Measurements from ENCODE around the gene TADA2B.

Gene TADA2B

GRCh38 chr4:7024336-7024890 is 18.8 kb upstream of the TADA2B start:
- Mint-ChIP-seq H3K9me3 (no peaks in the 10 kb centered on the region), H3K36me3 (ENCODE audit: low read depth) (peaks cover 29% of the 10 kb centered on the region), H3K4me3 (no peak overlapping the region), H3K27me3 (ENCODE audit: low read depth) (no peaks in the 10 kb centered on the region), H3K4me1 (ENCODE audit: low read depth) (peaks cover 14% of the 10 kb centered on the region), H3K27ac (no peak overlapping the region)

GRCh38 chr4:7025040-7025602 is 18.1 kb upstream of the TADA2B start:
- peaks cover 33% of the 10 kb centered on the region for H3K36me3 Mint-ChIP-seq (ENCODE audit: low read depth)

GRCh38 chr4:7026107-7026506 is 17.1 kb upstream of the TADA2B start:
- H3K4me1 Mint-ChIP-seq (ENCODE audit: low read depth): peaks cover 12% of the 10 kb centered on the region
- H3K4me3 Mint-ChIP-seq: no peak overlapping the region
- no peak overlapping the region for H3K27ac Mint-ChIP-seq
- H3K36me3 Mint-ChIP-seq (ENCODE audit: low read depth): peaks cover 39% of the 10 kb centered on the region
- no peaks in the 10 kb centered on the region for H3K27me3 Mint-ChIP-seq (ENCODE audit: low read depth)
- H3K9me3 Mint-ChIP-seq: no peaks in the 10 kb centered on the region

More at GRCh38 chr4:7025040-7025602, 18.1 kb upstream of the TADA2B start:
- Mint-ChIP-seq H3K9me3 (no peaks in the 10 kb centered on the region), H3K27me3 (ENCODE audit: low read depth) (no peaks in the 10 kb centered on the region), H3K27ac (no peak overlapping the region), H3K4me1 (ENCODE audit: low read depth) (peaks cover 12% of the 10 kb centered on the region), H3K4me3 (no peak overlapping the region)

GRCh38 chr4:7027284-7027683 is 15.9 kb upstream of the TADA2B start:
- Mint-ChIP-seq H3K27me3 (ENCODE audit: low read depth) (no peaks in the 10 kb centered on the region), H3K9me3 (no peaks in the 10 kb centered on the region), H3K4me3 (no peak overlapping the region), H3K27ac (peak overlapping the region; percentile 4), H3K4me1 (ENCODE audit: low read depth) (peaks cover 12% of the 10 kb centered on the region), H3K36me3 (ENCODE audit: low read depth) (peaks cover 44% of the 10 kb centered on the region)

- Mint-ChIP-seq H3K27me3 (ENCODE audit: low read depth) (no peaks in the 10 kb centered on the region), H3K36me3 (ENCODE audit: low read depth) (peaks cover 47% of the 10 kb centered on the region), H3K9me3 (no peaks in the 10 kb centered on the region), H3K4me3 (no peak overlapping the region), H3K27ac (peak overlapping the region; percentile 67), H3K4me1 (ENCODE audit: low read depth) (peaks cover 12% of the 10 kb centered on the region)
These were observed 15.3 kb upstream of the TADA2B start for GRCh38 chr4:7027913-7028312.

GRCh38 chr4:7029212-7029611 is 14.0 kb upstream of the TADA2B start:
- H3K4me3 Mint-ChIP-seq: no peak overlapping the region
- H3K27ac Mint-ChIP-seq: no peak overlapping the region
- no peaks in the 10 kb centered on the region for H3K9me3 Mint-ChIP-seq
- H3K27me3 Mint-ChIP-seq (ENCODE audit: low read depth): no peaks in the 10 kb centered on the region
- peaks cover 12% of the 10 kb centered on the region for H3K4me1 Mint-ChIP-seq (ENCODE audit: low read depth)
- peaks cover 48% of the 10 kb centered on the region for H3K36me3 Mint-ChIP-seq (ENCODE audit: low read depth)

- Mint-ChIP-seq H3K4me1 (ENCODE audit: low read depth) (peaks cover 12% of the 10 kb centered on the region), H3K36me3 (ENCODE audit: low read depth) (peaks cover 48% of the 10 kb centered on the region), H3K27me3 (ENCODE audit: low read depth) (no peaks in the 10 kb centered on the region), H3K9me3 (no peaks in the 10 kb centered on the region), H3K4me3 (no peak overlapping the region), H3K27ac (no peak overlapping the region)
These were observed 13.3 kb upstream of the TADA2B start for GRCh38 chr4:7029921-7030320.

GRCh38 chr4:7030856-7031255 is 12.3 kb upstream of the TADA2B start:
- peaks cover 12% of the 10 kb centered on the region for H3K4me1 Mint-ChIP-seq (ENCODE audit: low read depth)
- no peak overlapping the region for H3K27ac Mint-ChIP-seq
- H3K36me3 Mint-ChIP-seq (ENCODE audit: low read depth): peaks cover 48% of the 10 kb centered on the region
- no peaks in the 10 kb centered on the region for H3K27me3 Mint-ChIP-seq (ENCODE audit: low read depth)
- H3K4me3 Mint-ChIP-seq: no peak overlapping the region
- H3K9me3 Mint-ChIP-seq: no peaks in the 10 kb centered on the region

- H3K36me3 Mint-ChIP-seq (ENCODE audit: low read depth): peaks cover 45% of the 10 kb centered on the region
- no peak overlapping the region for H3K27ac Mint-ChIP-seq
- H3K4me3 Mint-ChIP-seq: no peak overlapping the region
- H3K4me1 Mint-ChIP-seq (ENCODE audit: low read depth): peaks cover 8% of the 10 kb centered on the region
- H3K9me3 Mint-ChIP-seq: no peaks in the 10 kb centered on the region
- H3K27me3 Mint-ChIP-seq (ENCODE audit: low read depth): no peaks in the 10 kb centered on the region
These were observed 11.4 kb upstream of the TADA2B start for GRCh38 chr4:7031558-7032449.

GRCh38 chr4:7032596-7032995 is 10.6 kb upstream of the TADA2B start:
- no peak overlapping the region for H3K27ac Mint-ChIP-seq
- H3K9me3 Mint-ChIP-seq: no peaks in the 10 kb centered on the region
- no peaks in the 10 kb centered on the region for H3K27me3 Mint-ChIP-seq (ENCODE audit: low read depth)
- H3K4me3 Mint-ChIP-seq: no peak overlapping the region
- H3K4me1 Mint-ChIP-seq (ENCODE audit: low read depth): peaks cover 8% of the 10 kb centered on the region
- peaks cover 39% of the 10 kb centered on the region for H3K36me3 Mint-ChIP-seq (ENCODE audit: low read depth)

- Mint-ChIP-seq H3K4me3 (no peak overlapping the region), H3K27ac (no peak overlapping the region), H3K9me3 (no peaks in the 10 kb centered on the region), H3K36me3 (ENCODE audit: low read depth) (peaks cover 27% of the 10 kb centered on the region), H3K4me1 (ENCODE audit: low read depth) (no peaks in the 10 kb centered on the region), H3K27me3 (ENCODE audit: low read depth) (no peaks in the 10 kb centered on the region)
These were observed 8.7 kb upstream of the TADA2B start for GRCh38 chr4:7034262-7035081.

GRCh38 chr4:7037425-7037824 is 5.7 kb upstream of the TADA2B start:
- Mint-ChIP-seq H3K27me3 (ENCODE audit: low read depth) (no peaks in the 10 kb centered on the region), H3K4me1 (ENCODE audit: low read depth) (peaks cover 11% of the 10 kb centered on the region), H3K36me3 (ENCODE audit: low read depth) (peaks cover 5% of the 10 kb centered on the region), H3K9me3 (no peaks in the 10 kb centered on the region), H3K4me3 (no peak overlapping the region), H3K27ac (no peak overlapping the region)

GRCh38 chr4:7040765-7041164 is 2.4 kb upstream of the TADA2B start:
- no peaks in the 10 kb centered on the region for H3K9me3 Mint-ChIP-seq
- H3K27me3 Mint-ChIP-seq (ENCODE audit: low read depth): no peaks in the 10 kb centered on the region
- H3K36me3 Mint-ChIP-seq (ENCODE audit: low read depth): peaks cover 8% of the 10 kb centered on the region

GRCh38 chr4:7041246-7041645 is 1.9 kb upstream of the TADA2B start:
- Mint-ChIP-seq H3K4me1 (ENCODE audit: low read depth) (peaks cover 28% of the 10 kb centered on the region), H3K36me3 (ENCODE audit: low read depth) (peaks cover 8% of the 10 kb centered on the region), H3K27me3 (ENCODE audit: low read depth) (no peaks in the 10 kb centered on the region), H3K4me3 (no peak overlapping the region), H3K27ac (no peak overlapping the region), H3K9me3 (no peaks in the 10 kb centered on the region)

More at GRCh38 chr4:7040765-7041164, 2.4 kb upstream of the TADA2B start:
- H3K4me3 Mint-ChIP-seq: no peak overlapping the region
- H3K27ac Mint-ChIP-seq: no peak overlapping the region
- H3K4me1 Mint-ChIP-seq (ENCODE audit: low read depth): peaks cover 25% of the 10 kb centered on the region
